OCI-LY3 (cell line): ENCODE measurements around the gene TFCP2L1.

Experiments used
- EZH2phosphoT487 ChIP-seq: fragments of 200-600 bp; shearing (Covaris generic); IDR thresholded peaks from 2 replicates; pipeline ENCODE4 v1.6.1; 2018; ENCODE audit warnings: antibody characterized with exemption, mixed run types, low read depth
- TF ChIP-seq, protein P1 (sequence below): fragments of 200-600, 300-600 bp; sonication (generic); IDR thresholded peaks from 2 replicates; pipeline ENCODE4 v1.5.1; 2014; ENCODE audit warnings: antibody characterized with exemption, low read length, low read depth

DNA sequence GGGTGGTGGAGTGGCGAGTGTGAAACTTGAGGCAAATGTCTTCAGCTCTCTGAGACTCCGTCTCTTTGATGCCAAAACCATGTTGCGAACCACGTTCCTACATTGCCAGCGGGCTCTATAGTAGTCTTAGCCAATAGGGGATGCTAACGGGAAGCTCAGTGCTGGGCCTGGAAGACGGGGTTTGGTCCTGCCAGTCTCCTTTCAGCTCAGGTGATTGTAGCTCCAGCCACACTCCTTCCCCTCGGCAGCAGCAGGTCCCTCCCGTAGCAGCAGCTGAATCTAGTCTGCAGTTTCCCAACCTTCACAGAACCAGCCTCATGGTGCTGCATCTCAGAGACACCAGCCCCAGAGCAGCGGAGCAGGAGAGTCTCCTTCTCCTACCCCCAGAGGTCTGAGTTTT is 109.7 kb downstream of the TFCP2L1 start:
- TF ChIP-seq, protein P1, sequence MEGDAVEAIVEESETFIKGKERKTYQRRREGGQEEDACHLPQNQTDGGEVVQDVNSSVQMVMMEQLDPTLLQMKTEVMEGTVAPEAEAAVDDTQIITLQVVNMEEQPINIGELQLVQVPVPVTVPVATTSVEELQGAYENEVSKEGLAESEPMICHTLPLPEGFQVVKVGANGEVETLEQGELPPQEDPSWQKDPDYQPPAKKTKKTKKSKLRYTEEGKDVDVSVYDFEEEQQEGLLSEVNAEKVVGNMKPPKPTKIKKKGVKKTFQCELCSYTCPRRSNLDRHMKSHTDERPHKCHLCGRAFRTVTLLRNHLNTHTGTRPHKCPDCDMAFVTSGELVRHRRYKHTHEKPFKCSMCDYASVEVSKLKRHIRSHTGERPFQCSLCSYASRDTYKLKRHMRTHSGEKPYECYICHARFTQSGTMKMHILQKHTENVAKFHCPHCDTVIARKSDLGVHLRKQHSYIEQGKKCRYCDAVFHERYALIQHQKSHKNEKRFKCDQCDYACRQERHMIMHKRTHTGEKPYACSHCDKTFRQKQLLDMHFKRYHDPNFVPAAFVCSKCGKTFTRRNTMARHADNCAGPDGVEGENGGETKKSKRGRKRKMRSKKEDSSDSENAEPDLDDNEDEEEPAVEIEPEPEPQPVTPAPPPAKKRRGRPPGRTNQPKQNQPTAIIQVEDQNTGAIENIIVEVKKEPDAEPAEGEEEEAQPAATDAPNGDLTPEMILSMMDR, result no peak
- no peak for TF ChIP-seq EZH2phosphoT487
